OCI-LY1 (cell line): ENCODE measurements around the gene NELL2.

Source experiments
- CTCF ChIP-seq: fragments of 200-600 bp; sonication (generic), shearing (Covaris generic); IDR thresholded peaks from 2 replicates; pipeline ENCODE4 v1.5.1; 2017; ENCODE audit warnings: mild to moderate bottlenecking, antibody characterized with exemption, low read length, moderate library complexity, mixed read lengths
- EZH2 ChIP-seq: fragments of 200-600 bp; sonication (generic), shearing (Covaris generic); IDR thresholded peaks from 2 replicates; pipeline ENCODE4 v1.8.0; 2017; ENCODE audit warnings: borderline replicate concordance, mixed run types, mild to moderate bottlenecking, antibody characterized with exemption, low read length, moderate library complexity, mixed read lengths

DNA sequence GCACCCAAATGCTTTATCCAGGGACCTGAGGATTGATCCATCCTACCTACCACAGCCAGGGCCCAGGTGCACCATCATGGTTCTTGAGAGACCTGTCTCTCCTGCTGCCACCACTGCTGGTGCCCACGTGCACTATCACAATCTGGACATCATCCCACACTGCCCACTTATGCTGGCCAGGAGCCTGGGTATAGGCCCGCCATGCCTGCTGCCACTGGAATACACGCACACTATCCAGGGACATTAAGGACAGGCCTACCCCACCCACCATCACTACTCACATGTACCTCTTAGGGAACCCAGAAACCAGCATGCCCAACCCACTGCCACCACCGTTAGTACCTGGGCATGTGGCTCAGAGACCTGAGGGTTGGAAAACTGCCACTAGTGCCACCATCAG lies 207.7 kb downstream of the NELL2 start:
- TF ChIP-seq CTCF (no peak), EZH2 (no peak)
